ENCODE measurements around the gene GLB1L.

The GLB1L gene

DNA sequence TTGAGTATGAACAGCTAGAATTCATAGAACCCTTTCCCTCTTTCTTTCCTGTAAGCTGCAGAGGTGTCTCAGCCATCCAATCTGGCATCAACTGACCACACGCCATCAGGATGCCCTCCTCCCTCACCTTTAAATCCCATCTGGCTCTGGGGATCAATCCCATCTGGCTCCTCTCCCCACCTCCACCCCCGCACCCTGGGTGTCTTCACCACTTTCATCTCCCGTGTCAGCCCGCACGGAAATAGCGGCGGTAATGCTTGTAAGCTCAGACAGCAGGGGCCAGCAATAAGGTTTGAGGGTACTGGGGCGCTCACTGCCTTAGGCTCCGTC, 7.3 kb upstream of the GLB1L start:
- peak; percentile 51 for DNase-seq

DNA sequence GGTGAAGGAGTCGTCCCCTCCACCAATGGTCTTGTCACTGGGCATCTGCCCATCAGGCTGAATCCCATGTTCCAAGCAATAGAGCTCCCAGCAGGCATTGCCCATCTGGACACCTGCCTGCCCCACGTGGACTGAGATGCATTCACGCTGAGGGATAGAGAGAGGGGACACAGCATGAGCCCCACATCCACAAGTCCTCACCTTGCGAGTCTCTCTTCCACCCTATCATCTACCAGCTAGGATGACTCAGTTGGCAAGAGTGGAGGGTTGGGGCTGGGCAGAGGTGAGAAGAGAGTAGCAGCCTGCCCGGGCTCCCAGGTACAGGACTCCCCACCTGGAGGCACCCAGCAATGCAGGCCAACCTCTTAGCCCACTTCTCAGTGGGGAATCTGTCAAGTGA, 6.8 kb upstream of the GLB1L start:
- peak; percentile 36 for DNase-seq

GRCh38 chr2:219251656-219252055, 6.4 kb upstream of the GLB1L start:
- no peak for DNase-seq

GRCh38 chr2:219250049-219250781, 5.0 kb upstream of the GLB1L start:
- no peak for DNase-seq

- DNase-seq = peak; percentile 26
Observed at GRCh38 chr2:219249203-219249980, 4.1 kb upstream of the GLB1L start.

DNA sequence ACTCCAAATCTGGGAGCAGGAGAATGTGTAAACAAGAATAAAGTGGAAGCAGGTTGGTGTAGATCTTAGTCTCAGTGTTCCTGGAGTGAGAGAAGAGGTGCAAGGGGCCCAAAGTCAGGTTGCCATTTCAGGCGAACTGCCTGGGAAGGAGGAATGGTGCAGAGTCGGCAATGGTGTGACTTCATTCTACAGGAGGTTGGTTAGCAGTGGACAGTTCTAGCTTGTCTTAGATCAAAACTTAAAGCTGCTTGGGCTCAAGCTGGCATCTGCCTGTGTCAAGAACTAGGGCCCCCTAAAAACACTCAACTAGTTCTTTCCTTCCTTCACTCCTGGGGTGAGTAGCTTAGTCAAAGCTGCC, 3.6 kb upstream of the GLB1L start:
- DNase-seq = no peak

- DNase-seq = peak; percentile 74
Observed at GRCh38 chr2:219247678-219248642, 2.7 kb upstream of the GLB1L start.

DNA sequence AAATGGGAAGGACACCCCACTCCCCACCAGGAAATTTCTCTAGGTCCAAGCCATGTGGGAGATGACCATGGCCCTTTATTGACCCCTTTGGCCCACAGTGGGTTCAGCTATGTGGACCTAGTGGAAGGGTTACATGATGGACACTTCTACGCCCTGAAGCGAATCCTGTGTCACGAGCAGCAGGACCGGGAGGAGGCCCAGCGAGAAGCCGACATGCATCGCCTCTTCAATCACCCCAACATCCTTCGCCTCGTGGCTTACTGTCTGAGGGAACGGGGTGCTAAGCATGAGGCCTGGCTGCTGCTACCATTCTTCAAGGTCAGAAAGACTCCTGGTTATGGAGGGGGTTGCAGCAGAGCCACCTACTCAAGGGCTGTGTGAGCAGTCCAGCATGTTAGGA, 1.3 kb upstream of the GLB1L start:
- no peak for DNase-seq

GRCh38 chr2:219245899-219246230, 621 bp upstream of the GLB1L start:
- DNase-seq = no peak

DNA sequence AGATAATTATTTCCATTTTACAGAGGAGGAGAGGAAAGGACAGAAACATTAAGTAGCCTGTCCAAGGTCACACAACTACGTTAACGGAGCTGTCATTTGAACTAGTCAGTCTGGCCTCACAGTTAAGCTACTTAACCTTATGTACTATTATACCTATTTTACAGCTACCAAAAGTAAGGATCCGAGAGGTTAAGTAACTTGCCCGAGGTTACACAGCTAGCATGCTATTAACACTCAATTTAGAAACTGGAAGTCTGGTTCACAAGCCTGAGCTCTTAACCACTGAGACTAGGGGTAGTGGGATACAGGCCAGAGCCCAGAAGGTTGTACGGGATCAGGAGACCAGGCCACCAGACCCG, 476 bp downstream of the GLB1L start:
- DNase-seq = no peak

- no peak for DNase-seq
Observed at GRCh38 chr2:219243291-219243761, 1.9 kb downstream of the GLB1L start.

DNA sequence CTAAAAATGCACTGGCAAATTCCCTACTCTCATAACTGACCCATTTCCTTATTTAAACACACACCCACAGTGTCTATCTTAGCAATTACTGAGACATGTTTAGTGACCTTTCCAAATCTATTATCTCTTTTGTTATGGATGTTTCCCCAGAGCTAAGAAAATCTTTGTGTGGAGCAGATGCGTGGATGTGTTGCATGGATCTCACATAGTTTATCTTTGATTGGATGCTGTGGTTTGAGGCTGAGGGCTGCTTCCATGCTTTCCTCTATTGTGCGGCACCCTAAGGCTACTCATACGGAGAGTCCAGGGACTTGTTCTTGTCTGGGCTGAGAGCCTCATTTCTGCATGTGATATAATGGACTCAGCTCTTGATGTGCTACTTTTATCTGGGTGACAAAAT, 10.9 kb downstream of the GLB1L start:
- DNase-seq = no peak

GRCh38 chr2:219230059-219230540, 15.1 kb downstream of the GLB1L start:
- peak; percentile 59 for DNase-seq

DNA sequence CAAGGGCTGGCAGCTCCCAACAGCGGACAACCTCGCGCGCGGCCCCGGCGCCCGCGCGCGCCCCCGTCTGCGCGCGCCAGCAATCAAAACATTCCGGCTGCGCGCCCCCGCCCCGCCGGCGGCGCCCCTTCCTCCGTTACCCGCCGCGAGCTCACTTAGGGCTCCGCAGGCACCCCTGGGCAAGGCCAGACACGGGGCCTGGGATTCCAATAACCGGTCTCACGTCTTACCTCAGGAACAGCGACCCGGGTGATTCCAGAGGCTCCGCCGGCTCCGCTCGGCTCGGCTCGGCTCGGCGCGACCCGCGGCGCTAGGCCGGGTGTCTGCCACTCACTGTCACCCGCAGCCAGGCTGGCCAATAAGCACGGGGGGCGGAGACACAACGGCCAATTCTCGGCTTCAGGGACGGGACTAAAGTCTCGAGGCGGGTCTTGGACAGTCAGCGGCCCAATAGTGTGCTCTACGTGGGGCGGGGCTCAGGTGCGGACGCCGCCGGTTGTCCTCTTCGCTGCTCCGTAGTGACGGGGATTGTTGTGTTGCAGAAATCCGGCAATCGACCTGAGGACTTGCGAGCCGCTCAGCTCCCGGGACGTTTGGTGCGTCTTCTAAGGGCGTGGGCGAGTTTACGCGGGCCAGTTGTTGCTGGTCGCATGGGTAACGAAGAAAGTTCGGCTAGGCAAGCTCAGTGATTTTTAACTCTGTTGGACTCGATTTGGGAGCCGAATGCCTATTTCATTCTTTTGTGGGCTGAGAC, 15.8 kb downstream of the GLB1L start, which contains the start of the genes ANKZF1 and ATG9A:
Gene ANKZF1 (plus strand): TSS at position 502 of the 754 bp plus-strand sequence. CDS start 452 bp downstream, outside the sequence.
Gene ATG9A (minus strand): TSS at position 332 of the 754 bp plus-strand sequence. CDS start 1,612 bp downstream, outside the sequence.
- DNase-seq = peak; percentile 99

- DNase-seq = no peak
Observed at GRCh38 chr2:219228911-219229304, 16.3 kb downstream of the GLB1L start.

- DNase-seq = no peak
Observed at GRCh38 chr2:219228041-219228910, 17.0 kb downstream of the GLB1L start.

GRCh38 chr2:219225350-219225749, 19.9 kb downstream of the GLB1L start:
- no peak for DNase-seq

GRCh38 chr2:219223831-219224610, 21.2 kb downstream of the GLB1L start:
- no peak for DNase-seq

GRCh38 chr2:219221957-219222518, 23.2 kb downstream of the GLB1L start:
- DNase-seq = no peak
